SIG-M5 treated with dmso at 0.1 percent for 504 hours (cell line): ENCODE data around the gene LRRC42.
A peak's percentile ranks its signal among the peaks of the same experiment; 100 is the strongest.
"Not testable (repeated sequence)": the region's sequence is repeated elsewhere in the genome, so short reads cannot be mapped to it uniquely, and the experiment has no call there.

Source experiments
- DNase-seq: peaks from one replicate; lab custom pipeline; 2025; ENCODE audit not compliant: unreplicated experiment; lab: John Stamatoyannopoulos, UW

The LRRC42 gene

DNA sequence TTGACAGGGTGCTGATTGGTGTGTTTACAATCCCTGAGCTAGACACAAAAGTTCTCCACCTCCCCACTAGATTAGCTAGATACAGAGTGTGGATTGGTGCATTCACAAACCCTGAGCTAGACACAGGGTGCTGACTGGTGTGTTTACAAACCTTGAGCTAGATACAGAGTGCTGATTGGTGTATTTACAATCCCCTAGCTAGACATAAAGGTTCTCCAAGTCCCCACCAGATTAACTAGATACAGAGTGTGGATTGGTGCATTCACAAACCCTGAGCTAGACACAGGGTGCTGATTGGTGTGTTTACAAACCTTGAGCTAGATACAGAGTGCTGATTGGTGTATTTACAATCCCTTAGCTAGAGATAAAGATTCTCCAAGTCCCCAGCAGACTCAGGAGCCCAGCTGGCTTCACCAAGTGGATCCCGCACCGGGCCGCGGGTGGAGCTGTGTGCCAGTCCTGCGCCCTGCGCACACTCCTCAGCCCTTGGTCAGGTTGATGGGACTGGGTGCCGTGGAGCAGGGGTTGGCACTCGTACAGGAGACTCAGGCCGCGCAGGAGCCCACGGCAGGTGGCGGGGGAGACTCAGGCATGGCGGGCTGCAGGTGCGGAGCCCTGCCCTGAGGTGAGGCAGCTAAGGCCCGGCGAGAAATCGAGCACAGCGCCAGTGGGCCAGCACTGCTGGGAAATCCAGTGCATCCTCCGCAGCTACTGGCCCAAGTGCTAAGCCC, 57.8 kb downstream of the LRRC42 start:
- not testable (repeated sequence) for DNase-seq

DNA sequence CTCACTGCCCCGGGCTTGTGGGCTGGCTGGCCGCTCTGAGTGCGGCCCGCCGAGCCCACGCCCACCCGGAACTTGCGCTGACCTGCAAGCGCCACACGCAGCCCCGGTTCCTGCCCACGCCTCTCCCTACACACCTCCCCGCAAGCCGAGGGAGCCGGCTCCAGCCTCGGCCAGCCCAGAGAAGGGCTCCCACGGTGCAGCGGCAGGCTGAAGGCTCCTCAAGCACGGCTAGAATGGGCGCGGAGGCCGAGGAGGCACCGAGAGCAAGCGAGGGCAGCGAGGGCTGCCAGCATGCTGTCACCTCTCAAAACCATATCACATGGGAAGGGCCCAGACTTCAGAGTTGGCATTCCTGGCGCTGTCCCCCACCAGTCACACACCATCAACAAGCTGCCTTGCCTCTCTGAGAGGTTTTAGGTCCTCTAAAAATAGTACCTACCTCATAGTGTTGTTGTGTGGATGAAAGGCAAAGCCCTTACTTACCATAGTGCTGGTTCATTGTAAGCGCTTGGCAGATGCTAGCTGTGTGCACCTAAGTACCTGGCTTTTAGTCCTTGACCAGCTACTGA, 58.4 kb downstream of the LRRC42 start:
- DNase-seq, result no peak

DNA sequence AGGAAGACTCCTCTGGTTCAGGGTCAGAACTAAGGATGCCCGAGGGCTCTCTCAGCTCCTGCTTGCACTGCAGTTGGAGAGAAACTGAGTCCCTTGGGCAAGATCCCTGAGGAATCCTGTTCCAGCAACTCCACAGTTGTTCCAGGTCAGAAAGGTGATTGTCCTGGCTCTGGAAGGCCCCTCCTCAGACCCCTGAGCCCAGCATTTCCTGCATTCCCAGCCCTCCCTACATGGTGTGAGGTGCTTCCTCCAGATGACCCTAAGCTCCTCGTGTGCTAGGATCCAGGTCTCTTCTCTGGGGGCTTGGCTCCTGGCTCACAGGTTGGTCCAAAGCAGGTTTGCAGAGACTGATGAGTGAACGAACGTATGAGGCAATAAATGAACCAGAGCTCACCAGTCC, 60.4 kb downstream of the LRRC42 start:
- DNase-seq, result no peak

DNA sequence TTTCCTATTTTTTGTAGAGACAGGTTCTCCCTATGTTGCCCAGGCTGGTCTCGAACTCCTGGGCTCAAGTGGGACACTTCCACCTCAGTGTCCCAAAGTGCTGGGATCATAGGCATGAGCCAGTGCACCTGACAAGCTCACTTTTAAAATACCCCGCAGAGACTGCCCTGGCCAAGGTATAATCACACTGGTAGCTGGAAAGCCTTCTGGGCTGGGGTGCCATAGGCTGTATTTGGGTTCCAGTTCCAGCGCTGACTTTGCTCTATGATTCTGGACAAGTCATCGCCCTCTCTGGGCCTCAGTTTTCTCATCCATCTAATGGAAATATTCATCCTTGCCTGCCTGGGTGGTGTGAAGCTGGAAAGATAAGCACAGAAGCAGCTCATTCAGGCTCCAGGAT, 61.5 kb downstream of the LRRC42 start:
- DNase-seq, result no peak

DNA sequence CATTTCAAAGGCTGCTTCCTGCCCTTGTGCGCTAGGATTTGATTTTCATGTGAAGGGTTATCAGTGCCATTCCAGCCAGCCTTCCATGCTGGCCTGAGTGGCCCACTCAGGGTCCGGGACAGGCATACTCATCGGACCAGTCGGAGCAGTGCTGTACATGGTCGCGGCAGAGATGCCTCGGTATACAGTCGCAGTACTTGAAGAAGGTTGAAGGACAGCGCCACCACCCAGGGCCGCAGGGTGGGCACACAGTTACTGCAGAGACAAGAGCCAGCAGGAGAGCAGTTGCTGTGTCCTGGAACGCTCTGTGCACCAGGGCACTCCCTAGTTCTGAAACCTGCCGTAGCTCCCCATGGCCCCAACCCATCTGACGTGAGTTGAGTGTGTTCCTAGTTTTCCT, 62.7 kb downstream of the LRRC42 start:
- DNase-seq, result no peak

DNA sequence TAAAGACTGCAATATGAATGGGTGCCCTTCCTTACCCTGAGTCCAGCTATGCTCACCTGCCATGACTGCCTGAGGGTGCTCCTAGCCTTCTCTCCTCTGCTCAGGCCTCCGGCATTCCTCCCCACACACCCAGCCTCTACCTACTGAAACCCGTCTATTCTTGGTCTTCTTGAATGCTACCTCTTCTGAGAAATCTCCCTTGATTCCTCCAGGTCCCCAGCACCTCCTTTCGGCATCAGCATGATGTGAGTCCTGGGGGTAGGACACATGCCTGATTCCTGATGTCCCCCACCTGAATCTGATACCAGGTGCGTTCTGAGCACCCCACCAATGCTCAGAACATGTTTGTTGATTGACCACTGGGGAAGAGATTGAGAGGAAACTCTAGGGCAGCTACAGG, 63.3 kb downstream of the LRRC42 start:
- DNase-seq, result no peak

DNA sequence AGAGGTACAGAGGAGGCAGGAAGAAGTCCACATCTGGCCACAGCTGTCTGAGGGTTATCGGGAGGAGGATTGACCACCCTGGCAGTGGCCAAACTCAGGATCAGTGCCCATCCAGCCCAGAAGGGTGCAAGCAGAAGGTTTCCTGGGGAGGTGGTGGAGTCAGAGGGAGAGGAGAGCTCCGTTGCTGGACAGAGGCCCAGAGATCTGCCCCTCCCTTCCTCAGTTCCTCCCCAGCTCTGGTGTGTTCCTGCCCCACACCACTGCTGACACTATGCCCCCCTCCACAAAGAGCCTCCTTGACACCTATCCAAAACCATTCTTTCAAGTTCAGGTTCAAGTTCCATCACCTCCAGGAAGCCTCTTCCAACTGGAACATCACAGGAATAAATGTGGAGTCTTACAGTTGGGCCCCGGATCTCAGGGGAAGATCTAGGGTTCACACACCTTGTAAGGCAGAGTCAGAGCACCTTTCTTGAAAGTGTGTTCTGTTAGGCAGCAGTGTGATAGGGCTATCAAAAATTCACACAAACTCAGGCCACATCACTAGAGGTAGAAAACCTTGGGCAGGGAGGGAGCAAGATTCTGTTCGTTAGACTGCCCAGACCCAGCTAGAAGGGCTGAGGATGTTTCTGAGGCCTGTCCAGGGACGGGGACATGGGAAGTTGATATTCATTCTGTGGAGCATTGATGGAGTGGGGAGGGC, 64.4 kb downstream of the LRRC42 start:
- no peak for DNase-seq

DNA sequence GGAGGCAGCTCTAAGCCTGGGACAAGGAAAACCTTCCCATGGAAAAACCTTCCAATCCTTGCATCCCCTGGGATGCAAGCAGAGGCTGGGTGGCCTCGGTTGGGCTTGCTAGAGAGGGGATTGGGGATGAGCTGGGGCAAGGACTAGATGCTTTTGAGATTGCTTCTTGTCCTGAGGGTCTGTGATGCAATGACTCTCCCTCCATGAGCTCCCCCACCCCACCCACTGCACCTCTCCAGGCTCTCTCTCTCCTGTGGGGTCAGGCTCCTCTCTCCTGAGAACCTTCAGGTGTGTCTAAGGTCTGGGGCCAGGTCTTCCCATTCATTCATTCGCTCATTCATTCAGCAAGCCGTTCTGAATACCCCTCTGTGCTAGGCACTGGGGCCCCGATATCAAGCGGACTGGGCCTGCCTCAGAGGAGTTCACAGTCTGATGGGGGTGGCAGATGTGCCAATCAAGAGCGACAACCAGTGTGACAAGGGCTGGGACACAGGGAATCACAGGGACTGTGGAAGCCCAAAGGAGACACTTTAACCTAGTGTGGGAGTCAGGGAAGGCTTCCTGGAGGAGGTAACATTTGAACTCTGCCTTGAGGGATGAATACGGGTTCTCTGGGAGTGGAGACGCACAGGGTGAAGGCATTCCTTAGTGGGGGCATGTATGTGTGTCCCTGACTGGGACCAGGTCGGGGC, 65.3 kb downstream of the LRRC42 start:
- no peak for DNase-seq

DNA sequence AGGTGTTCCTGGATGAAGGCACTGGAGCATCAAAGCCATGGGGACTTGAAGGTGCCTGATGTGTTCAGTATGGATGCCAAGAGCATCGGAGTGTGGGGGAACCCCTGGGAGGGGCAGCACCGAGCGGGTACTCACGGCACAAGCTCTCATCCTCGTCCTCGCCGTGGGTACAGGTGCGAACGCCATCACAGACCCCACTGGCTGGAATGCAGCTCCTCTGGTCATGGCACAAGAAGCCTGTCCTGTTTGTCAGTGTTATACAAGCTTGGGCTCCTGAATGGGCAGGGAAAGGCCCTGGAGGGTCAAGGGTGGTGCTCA, 65.8 kb downstream of the LRRC42 start:
- DNase-seq, result no peak

DNA sequence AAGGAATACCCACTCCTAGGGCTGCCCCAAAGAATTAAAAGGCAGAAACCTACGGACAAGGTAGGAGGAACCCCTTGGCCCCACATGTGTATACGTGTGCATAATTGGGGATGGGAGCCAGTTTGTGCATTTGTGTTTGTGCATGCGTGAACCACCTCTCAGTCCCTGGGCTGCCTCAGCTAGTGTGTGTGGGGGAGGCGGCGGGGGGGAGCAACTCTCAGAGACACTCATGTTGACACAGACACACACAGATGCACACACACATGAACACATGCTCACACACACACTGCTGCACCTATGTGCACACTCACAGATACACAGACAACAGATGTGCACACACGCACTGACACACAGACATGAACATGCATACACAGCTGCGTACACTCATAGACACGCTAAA, 66.7 kb downstream of the LRRC42 start:
- DNase-seq, result no peak

DNA sequence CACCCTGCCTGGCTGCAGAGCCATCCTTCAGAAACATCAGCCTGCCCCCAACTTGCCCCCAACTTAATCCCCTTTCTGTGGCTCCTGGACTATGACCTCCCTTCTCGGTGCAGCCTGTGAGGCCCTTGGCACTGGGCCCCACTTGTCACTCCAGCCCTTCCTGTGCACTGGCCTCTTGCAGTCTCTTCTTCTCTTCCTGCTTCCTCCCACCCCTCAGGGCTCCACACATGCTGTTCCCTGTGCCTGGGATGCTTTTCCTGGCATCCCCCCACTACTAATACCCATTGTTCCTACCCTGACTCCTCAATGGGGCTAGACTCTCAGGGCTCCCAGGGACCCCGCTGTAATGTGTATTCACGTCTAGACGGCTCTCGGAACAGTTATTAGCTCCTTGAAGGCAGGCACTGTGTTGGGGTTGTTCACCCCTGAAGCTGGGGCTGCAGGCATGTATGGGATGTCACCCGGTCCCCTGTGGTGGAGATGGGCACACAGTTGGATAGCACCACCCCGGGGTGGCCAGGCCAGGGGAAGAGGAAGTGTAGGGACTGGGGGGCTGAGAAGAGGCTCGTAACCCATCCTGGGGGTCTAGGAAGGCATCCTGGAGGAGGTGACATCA, 67.4 kb downstream of the LRRC42 start:
- no peak for DNase-seq

DNA sequence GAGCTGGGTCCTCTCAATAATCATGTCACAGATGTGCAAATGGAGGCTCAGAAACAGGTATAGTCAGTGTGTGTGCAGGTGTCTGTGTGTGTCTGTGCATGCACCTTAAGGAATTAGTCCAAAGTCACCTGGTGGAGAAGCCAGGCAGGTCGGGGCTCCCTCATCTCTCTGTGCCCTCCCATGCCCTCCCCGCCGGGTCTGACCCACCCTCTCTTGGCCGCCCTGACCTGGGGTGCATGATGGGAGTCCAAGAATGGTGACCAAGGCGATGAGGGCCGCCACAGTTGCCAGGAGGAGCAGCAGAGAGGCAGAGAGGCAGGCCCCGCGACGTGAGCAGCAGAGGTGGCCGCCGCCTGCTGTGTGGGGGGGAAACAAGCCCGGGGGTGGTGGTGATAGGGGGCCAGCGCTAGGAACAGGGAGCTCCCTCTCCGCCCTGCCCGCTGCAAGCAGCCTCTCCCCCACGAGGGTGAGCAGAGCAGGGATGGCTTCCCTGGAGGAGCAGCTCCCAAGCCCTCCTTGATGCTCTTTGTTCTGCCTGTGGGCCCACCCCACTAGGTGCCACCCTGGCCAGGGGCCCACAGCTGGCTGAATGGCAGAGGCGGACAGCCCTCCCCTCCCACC, 68.0 kb downstream of the LRRC42 start:
- no peak for DNase-seq

DNA sequence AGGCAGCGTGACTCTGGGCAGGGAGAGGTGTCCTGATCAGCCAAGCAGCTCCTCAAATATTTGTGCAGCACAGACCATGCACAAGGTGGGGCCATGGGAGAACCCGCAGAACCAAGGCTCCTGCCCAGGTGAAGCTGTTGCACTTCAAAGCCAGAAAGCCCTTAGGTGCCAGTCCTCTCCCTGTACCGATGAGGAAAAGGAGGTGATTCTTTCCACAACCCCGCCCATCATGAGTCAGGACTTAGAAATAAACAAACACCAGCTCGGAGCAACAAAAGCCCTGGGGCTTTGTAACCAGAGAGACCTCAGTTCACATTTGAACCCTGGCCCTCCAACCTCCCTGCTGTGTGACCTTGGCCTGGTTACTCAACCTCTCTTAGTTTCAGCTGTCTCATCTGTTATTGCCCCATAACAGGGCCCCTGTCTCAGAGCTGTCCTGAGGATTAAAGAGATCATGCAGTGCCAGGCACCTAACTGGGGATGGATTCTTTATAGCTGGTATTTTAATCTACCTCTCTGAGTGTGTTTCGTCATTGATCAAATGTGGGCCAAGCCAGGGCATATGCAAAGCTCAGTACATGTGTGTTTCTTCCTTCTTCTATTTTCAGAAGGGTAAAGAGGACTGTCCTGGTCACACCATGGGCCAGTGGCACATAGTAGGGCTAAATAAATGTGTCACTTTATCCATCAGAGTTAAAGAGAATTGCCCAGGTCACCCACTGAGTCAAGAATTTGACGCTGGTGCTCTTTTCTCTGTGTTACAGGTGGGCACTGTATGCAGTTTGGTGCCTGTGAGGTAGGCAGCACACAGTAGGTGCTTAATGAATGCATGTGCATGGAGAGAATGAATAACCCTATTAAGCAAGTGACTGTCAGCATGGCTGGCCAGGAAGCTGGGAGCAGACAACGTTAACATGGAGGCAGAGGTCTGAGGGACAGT, 70.5 kb downstream of the LRRC42 start:
- DNase-seq, result peak; percentile 52
